ENCODE data around the gene TMEM92. TPM values are rescaled to one million over a fixed set of nuclear protein-coding genes. Genes with fewer than 3 reads are reported as not detected.

TMEM92 gene
- total RNA-seq, 1 donor from 2014 or later = 3.5 TPM

DNA sequence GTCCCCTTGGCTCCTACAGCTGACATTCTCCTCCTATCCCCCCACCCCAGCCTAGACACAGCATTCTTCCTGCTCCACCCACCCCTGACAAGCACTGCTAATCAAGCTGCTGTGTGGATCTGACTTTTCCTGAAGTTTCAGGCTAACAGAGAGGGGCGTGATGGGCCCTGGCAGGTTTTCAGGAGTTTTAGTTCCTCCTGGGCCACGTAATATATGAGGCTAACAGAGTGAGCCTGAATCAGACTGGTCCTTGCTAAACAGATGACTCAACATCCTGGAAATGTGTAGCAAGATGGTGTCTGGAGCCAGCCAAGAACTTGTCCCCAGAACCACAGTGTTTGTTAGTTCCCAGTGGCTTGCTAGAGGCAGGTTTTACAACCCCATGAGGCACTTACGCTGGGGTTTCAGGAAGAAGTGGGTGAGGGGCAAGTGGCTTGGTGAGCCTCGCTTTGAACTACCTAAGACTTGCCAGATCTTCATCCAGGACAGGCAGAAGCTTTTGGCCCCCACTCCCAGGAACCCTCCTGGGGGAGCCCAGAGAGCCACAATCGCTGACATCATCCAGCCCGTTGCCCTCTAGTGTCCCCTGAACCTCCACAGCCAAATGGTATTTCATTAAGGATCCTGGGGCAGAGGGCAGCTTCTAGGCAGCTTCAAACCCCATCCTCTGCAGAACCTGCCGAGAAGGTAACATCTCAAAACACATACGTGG is 15.9 kb downstream of the TMEM92 start:
- no peaks in the 10 kb centered on the region for H3K9me3 Mint-ChIP-seq
- H3K27me3 Mint-ChIP-seq (ENCODE audit: low read depth) = no peaks in the 10 kb centered on the region
- peak overlapping the region; percentile 6 for H3K27ac Mint-ChIP-seq (ENCODE audit: unreplicated experiment)
- H3K4me3 Mint-ChIP-seq = no peak overlapping the region
- DNase-seq (ENCODE audit: low read depth, low spot score) = no peak
- no peaks in the 10 kb centered on the region for H3K36me3 Mint-ChIP-seq (ENCODE audit: low read depth)
- H3K4me1 Mint-ChIP-seq = peaks cover 17% of the 10 kb centered on the region
- TF ChIP-seq CTCF (conservative IDR thresholded peaks at IDR 0.05) = no peak

DNA sequence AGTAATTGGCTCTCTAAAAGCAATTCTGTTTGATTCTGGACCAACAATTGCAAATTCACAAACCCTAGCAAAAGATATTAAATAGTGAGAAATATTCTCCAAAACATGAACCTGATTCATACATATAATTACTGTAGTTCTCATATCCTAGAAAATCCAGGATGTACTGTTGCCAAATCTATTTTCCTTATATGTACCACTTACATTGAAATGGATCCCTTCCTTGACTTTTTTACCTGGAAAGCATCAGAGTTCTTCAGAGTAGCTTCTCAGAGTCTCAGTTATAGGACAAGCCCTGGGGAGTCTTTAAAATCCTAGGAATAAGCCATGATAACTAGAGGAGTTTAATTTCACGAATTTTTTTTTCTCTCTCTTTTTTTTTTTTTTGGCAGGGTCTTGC is 16.7 kb downstream of the TMEM92 start:
- H3K4me3 Mint-ChIP-seq = no peak overlapping the region
- no peaks in the 10 kb centered on the region for H3K9me3 Mint-ChIP-seq
- TF ChIP-seq CTCF (conservative IDR thresholded peaks at IDR 0.05) = no peak
- no peaks in the 10 kb centered on the region for H3K36me3 Mint-ChIP-seq (ENCODE audit: low read depth)
- no peak overlapping the region for H3K27ac Mint-ChIP-seq (ENCODE audit: unreplicated experiment)
- H3K4me1 Mint-ChIP-seq = peaks cover 17% of the 10 kb centered on the region
- no peaks in the 10 kb centered on the region for H3K27me3 Mint-ChIP-seq (ENCODE audit: low read depth)
- DNase-seq (ENCODE audit: low read depth, low spot score) = no peak

DNA sequence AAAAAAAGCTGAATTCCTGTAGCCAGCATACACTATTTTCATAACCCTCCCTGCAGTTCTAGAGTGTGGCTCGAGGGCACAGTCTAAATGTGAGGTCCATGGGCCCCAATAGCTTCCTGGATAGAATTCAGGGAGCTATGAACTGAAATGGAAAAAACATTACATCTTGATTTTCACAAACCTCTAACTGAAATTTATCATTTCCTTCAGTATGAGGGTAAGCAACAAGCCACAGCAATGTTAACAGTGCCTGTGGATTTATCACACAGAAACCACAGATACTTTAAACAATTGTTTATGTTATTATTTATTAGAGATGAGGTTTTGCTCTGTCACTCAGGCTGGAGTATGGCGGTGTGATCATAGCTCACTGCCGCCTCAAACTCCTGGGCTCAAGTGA is 18.2 kb downstream of the TMEM92 start:
- no peak overlapping the region for H3K4me3 Mint-ChIP-seq
- TF ChIP-seq CTCF (conservative IDR thresholded peaks at IDR 0.05) = no peak
- no peak for DNase-seq (ENCODE audit: low read depth, low spot score)
- no peaks in the 10 kb centered on the region for H3K36me3 Mint-ChIP-seq (ENCODE audit: low read depth)
- H3K9me3 Mint-ChIP-seq = no peaks in the 10 kb centered on the region
- no peaks in the 10 kb centered on the region for H3K27me3 Mint-ChIP-seq (ENCODE audit: low read depth)
- H3K4me1 Mint-ChIP-seq = peaks cover 13% of the 10 kb centered on the region
- H3K27ac Mint-ChIP-seq (ENCODE audit: unreplicated experiment) = no peak overlapping the region

- H3K27ac Mint-ChIP-seq (ENCODE audit: unreplicated experiment) = no peak overlapping the region
- TF ChIP-seq CTCF (conservative IDR thresholded peaks at IDR 0.05) = no peak
- no peaks in the 10 kb centered on the region for H3K27me3 Mint-ChIP-seq (ENCODE audit: low read depth)
- no peak overlapping the region for H3K4me3 Mint-ChIP-seq
- H3K4me1 Mint-ChIP-seq = peaks cover 2% of the 10 kb centered on the region
- no peaks in the 10 kb centered on the region for H3K36me3 Mint-ChIP-seq (ENCODE audit: low read depth)
- DNase-seq (ENCODE audit: low read depth, low spot score) = no peak
- H3K9me3 Mint-ChIP-seq = no peaks in the 10 kb centered on the region
Measured at GRCh38 chr17:50295021-50295420, 20.8 kb downstream of the TMEM92 start.

GRCh38 chr17:50297407-50297865 is 23.2 kb downstream of the TMEM92 start:
- Mint-ChIP-seq H3K36me3 (ENCODE audit: low read depth) (no peaks in the 10 kb centered on the region), H3K9me3 (no peaks in the 10 kb centered on the region), H3K27ac (ENCODE audit: unreplicated experiment) (no peak overlapping the region), H3K4me1 (no peaks in the 10 kb centered on the region), H3K27me3 (ENCODE audit: low read depth) (peaks cover 2% of the 10 kb centered on the region), H3K4me3 (no peak overlapping the region)
- peak; percentile 87 for DNase-seq (ENCODE audit: low read depth, low spot score)
- TF ChIP-seq CTCF (conservative IDR thresholded peaks at IDR 0.05) = peak; percentile 98
